ENCODE data around the gene OLFML1. TPM values are rescaled to one million over a fixed set of nuclear protein-coding genes. Genes with fewer than 3 reads are reported as not detected.

Gene OLFML1
- not detected in 2 replicates for total RNA-seq (2014; rRNA removed; shearing (Covaris generic))

- no peak within 1 kb of the TSS for H3K27ac ChIP-seq
- H3K4me3 ChIP-seq: no peak within 1 kb of the TSS
Measured at GRCh38 chr11:7485186-7486097, at the start of gene OLFML1. TSS of gene OLFML1 (plus strand) at chr11:7485506. CDS start at chr11:7485876, 370 bp downstream.

GRCh38 chr11:7436146-7436545 is 49.2 kb upstream of the OLFML1 start:
- Histone ChIP-seq H3K36me3 (no peaks in the 10 kb centered on the region), H3K27ac (no peak overlapping the region), H3K27me3 (no peaks in the 10 kb centered on the region; the same call in 1 of the 2 replicates), H3K4me1 (no peaks in the 10 kb centered on the region), H3K4me3 (no peak overlapping the region), H3K9me3 (replicated peaks) (no peaks in the 10 kb centered on the region)
- no peak for DNase-seq

More at GRCh38 chr11:7485186-7486097, at the start of gene OLFML1:
- H3K27me3 ChIP-seq: 0 out of 2 replicates have a peak, but pooled peaks cover 3% of the 10 kb centered on the region
- no peaks in the 10 kb centered on the region for H3K36me3 ChIP-seq
- no peak for DNase-seq
- no peaks in the 10 kb centered on the region for H3K4me1 ChIP-seq
- H3K9me3 ChIP-seq (replicated peaks): no peaks in the 10 kb centered on the region

DNA sequence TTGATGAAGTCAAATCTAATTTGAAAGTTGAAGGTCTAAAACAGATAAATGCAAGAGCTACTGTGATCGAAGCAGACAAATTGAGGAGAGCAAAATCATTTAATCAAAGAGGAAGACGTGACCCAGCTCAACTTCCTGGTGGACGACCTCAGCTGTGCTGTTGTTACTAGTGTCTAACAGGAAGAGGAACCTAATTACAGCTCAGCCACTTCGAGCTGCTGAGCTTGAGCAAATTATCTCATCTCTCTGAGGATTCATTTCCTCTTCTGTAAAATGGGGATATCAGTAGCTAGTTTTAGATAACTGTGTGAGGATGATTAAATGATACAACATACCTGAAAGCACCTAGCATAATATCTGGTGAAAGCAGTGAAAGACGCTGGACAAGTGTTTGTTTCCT is 48.6 kb upstream of the OLFML1 start:
- no peaks in the 10 kb centered on the region for H3K4me1 ChIP-seq
- H3K27ac ChIP-seq: no peak overlapping the region
- no peak for DNase-seq
- no peaks in the 10 kb centered on the region for H3K9me3 ChIP-seq (replicated peaks)
- no peak overlapping the region for H3K4me3 ChIP-seq
- H3K27me3 ChIP-seq: no peaks in the 10 kb centered on the region; the same call in 1 of the 2 replicates
- H3K36me3 ChIP-seq: no peaks in the 10 kb centered on the region

GRCh38 chr11:7437696-7438095 is 47.6 kb upstream of the OLFML1 start:
- no peaks in the 10 kb centered on the region for H3K4me1 ChIP-seq
- H3K27ac ChIP-seq: no peak overlapping the region
- no peaks in the 10 kb centered on the region; the same call in none of the 2 replicates for H3K27me3 ChIP-seq
- H3K9me3 ChIP-seq (replicated peaks): no peaks in the 10 kb centered on the region
- no peaks in the 10 kb centered on the region for H3K36me3 ChIP-seq
- no peak for DNase-seq
- no peak overlapping the region for H3K4me3 ChIP-seq

DNA sequence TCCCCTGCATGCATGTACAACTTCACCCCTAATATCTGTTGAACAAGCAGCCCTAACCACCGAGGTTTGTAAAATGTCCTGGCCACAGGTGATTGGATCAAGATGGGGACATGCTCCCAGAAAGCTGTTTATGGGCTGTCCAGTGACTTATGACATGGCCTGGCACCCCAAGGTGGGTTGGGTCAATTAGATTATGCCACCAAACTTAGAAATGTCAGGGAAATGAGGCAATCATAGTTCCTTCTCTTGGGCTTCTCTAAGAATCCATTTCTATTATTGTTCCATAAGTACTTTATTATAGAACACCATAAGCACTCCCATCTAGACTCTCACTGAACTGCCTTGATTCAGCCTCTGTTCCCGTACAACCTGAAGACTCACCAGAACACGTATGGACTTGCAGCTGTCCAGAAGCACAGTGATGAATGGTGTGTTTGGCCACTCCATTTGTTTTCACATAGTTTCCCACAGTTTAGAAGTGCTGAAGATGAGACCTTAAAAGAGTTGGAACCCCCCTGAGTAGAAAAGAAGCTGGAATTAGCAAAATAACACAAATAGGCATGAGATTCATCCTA is 45.5 kb upstream of the OLFML1 start:
- no peaks in the 10 kb centered on the region; the same call in none of the 2 replicates for H3K27me3 ChIP-seq
- H3K27ac ChIP-seq: no peak overlapping the region

GRCh38 chr11:7442588-7443215 is 42.6 kb upstream of the OLFML1 start:
- no peaks in the 10 kb centered on the region for H3K9me3 ChIP-seq (replicated peaks)
- peak; percentile 41 to 72 for DNase-seq

More for the DNA sequence above, 45.5 kb upstream of the OLFML1 start:
- Histone ChIP-seq H3K4me1 (no peaks in the 10 kb centered on the region), H3K4me3 (no peak overlapping the region), H3K9me3 (replicated peaks) (no peaks in the 10 kb centered on the region), H3K36me3 (no peaks in the 10 kb centered on the region)
- no peak for DNase-seq

DNA sequence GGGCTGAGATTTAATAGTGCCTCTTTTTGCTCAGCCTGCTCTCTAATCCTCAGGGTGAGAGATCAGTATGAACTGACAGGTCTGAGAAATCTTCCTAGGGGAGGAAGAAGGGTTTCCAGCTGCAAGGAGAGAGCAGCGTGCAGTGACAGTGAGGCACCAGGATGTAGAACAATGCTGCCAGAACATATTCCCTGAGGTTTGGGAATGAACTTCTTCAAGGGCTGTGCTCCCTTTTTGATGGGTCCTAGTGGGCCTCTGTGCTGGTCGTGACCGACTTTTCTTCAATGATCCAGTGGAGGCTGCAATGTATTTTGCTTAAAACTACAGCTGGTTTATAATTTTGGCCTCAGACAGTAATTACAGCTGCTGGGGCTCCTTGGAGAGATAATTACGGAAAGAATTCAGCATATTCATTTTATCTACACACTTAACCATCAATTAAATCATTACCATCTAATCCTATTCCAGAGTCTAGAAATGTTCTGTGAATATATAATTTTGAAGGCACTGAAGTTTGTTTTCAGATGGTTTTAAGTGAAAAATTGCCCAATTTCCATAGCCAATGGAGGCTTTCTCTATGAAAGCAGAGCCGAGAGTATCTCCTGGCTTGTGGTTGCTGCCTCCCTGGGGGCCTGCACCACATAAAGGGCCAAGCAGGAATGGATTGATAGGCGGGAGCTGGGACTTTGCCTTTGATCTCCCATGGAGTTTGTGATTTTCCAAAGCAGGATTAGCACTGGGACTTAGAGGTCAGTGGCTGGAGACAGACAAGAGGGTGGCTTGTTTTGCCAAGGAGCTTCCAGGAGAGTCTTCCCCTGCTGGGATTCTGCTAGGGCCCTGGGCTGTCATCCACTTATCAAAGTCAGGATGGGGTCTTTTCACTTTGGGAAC is 41.0 kb upstream of the OLFML1 start:
- no peaks in the 10 kb centered on the region for H3K9me3 ChIP-seq (replicated peaks)
- no peak for DNase-seq
- no peaks in the 10 kb centered on the region for H3K36me3 ChIP-seq
- H3K4me3 ChIP-seq: no peak overlapping the region
- H3K27ac ChIP-seq: no peak overlapping the region
- H3K27me3 ChIP-seq: no peaks in the 10 kb centered on the region; the same call in none of the 2 replicates
- H3K4me1 ChIP-seq: no peaks in the 10 kb centered on the region

More at GRCh38 chr11:7442588-7443215, 42.6 kb upstream of the OLFML1 start:
- no peaks in the 10 kb centered on the region for H3K4me1 ChIP-seq
- H3K27ac ChIP-seq: no peak overlapping the region
- no peaks in the 10 kb centered on the region for H3K36me3 ChIP-seq
- H3K27me3 ChIP-seq: no peaks in the 10 kb centered on the region; the same call in none of the 2 replicates
- no peak overlapping the region for H3K4me3 ChIP-seq

- H3K27ac ChIP-seq: no peak overlapping the region
- H3K4me1 ChIP-seq: no peaks in the 10 kb centered on the region
- peaks cover 5% of the 10 kb centered on the region; the same call in 1 of the 2 replicates for H3K27me3 ChIP-seq
- H3K36me3 ChIP-seq: no peaks in the 10 kb centered on the region
- H3K4me3 ChIP-seq: no peak overlapping the region
- DNase-seq: no peak
- no peaks in the 10 kb centered on the region for H3K9me3 ChIP-seq (replicated peaks)
Measured at GRCh38 chr11:7445564-7445963, 39.7 kb upstream of the OLFML1 start.

DNA sequence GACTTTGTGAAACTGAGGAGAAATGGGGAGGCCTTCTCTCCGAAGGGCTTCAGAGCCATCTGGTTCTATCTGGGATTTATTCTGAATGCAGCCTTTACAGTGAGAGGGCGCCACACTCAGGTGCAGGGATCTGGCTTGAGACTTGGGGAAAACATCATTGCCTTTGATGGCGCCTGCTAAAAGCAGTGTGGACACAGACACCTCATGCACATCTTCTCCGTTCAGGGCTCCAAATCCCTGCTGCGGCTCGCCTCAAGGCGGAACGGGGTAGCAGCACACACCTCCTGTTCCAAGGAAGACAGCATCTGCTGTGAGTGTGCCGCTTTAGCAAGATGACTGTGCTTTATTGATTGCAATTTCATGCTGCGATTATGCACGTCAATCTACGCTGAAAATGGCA is 37.1 kb upstream of the OLFML1 start:
- no peak overlapping the region for H3K27ac ChIP-seq
- no peak for DNase-seq
- H3K9me3 ChIP-seq (replicated peaks): no peaks in the 10 kb centered on the region
- H3K4me3 ChIP-seq: no peak overlapping the region
- H3K27me3 ChIP-seq: peaks cover 11% of the 10 kb centered on the region; the same call in 1 of the 2 replicates
- no peaks in the 10 kb centered on the region for H3K4me1 ChIP-seq
- H3K36me3 ChIP-seq: no peaks in the 10 kb centered on the region

DNA sequence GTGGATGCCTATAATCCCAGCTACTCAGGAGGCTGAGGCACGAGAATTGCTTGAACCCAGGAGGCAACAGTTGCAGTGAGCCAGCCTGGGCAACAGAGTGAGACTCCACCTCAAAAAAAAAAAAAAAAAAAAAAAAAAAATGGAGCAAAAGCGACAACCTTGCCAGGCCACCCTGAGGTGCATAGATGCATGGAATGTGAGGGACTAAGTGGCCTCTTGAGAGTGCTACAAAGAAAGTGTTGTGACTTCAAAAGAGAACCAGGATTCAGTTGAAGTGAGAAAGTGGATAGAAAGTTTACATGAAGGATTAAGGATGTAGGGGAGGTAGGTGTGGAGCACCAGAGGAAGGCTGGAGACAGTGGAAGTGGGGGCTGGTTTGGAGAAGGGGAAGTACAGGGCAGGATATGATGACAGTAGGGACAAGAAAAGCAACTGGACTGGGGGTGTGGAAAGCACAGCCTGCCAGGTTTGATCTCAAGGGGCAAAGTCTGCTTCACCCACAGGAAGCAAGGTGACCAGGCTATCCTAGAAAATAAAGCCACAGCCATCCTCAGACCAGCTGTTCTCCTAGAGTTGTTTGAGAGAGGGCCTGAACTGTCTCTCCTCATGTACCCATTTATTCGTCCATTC is 36.0 kb upstream of the OLFML1 start:
- Histone ChIP-seq H3K27me3 (peaks cover 11% of the 10 kb centered on the region; the same call in 1 of the 2 replicates), H3K27ac (no peak overlapping the region), H3K4me3 (no peak overlapping the region), H3K4me1 (no peaks in the 10 kb centered on the region), H3K9me3 (replicated peaks) (no peaks in the 10 kb centered on the region), H3K36me3 (no peaks in the 10 kb centered on the region)
- no peak for DNase-seq

DNA sequence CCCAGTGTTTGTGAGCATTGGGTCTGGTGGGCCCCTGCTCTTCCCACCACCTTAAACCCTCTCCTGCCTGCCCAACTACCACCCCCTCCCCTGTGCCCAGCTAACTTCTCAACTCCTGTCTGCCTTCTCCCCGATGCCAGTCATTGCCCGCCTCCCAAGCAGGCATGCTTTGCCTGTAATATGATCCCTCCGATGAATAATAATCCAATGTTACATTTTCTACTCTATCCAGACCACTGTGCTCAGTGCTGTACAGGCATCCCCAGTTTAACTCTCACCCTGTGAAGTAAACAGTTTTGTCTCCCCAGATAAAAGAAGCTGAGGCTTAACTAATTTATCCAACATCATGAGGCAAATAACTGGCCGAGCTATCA is 35.5 kb upstream of the OLFML1 start:
- no peaks in the 10 kb centered on the region for H3K4me1 ChIP-seq
- H3K27ac ChIP-seq: no peak overlapping the region
- H3K27me3 ChIP-seq: peaks cover 11% of the 10 kb centered on the region; the same call in 1 of the 2 replicates
- H3K4me3 ChIP-seq: no peak overlapping the region
- H3K36me3 ChIP-seq: no peaks in the 10 kb centered on the region
- no peaks in the 10 kb centered on the region for H3K9me3 ChIP-seq (replicated peaks)
- DNase-seq: no peak

DNA sequence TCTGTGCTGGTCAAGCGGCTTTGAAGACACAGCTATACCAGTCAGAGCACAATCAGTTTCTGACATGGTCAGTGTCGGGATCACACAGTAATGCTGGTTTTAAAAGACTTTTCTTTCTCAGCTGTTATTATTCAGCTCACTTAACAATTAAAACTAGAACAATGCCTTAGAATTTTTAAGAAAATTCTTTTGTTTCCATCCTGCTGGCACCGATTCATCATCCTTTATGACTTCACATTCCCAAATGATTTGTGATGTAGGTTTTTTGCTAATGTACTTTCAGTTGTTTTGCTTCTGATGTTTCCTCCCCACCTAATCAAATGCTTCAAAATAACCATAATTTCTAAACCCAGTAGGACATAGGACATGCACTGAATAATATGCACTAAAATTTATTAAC is 34.5 kb upstream of the OLFML1 start:
- no peak for DNase-seq
- H3K27me3 ChIP-seq: peaks cover 11% of the 10 kb centered on the region; the same call in 1 of the 2 replicates

GRCh38 chr11:7451520-7451919 is 33.8 kb upstream of the OLFML1 start:
- Histone ChIP-seq H3K27me3 (peaks cover 11% of the 10 kb centered on the region; the same call in 1 of the 2 replicates), H3K9me3 (replicated peaks) (no peaks in the 10 kb centered on the region), H3K4me3 (no peak overlapping the region), H3K4me1 (no peaks in the 10 kb centered on the region), H3K36me3 (no peaks in the 10 kb centered on the region), H3K27ac (no peak overlapping the region)
- no peak for DNase-seq

More for the DNA sequence above, 34.5 kb upstream of the OLFML1 start:
- Histone ChIP-seq H3K27ac (no peak overlapping the region), H3K36me3 (no peaks in the 10 kb centered on the region), H3K9me3 (replicated peaks) (no peaks in the 10 kb centered on the region), H3K4me1 (no peaks in the 10 kb centered on the region), H3K4me3 (no peak overlapping the region)
